ENCODE data around the gene SLC39A2.
"Not testable (repeated sequence)": the region's sequence is repeated elsewhere in the genome, so short reads cannot be mapped to it uniquely, and the experiment has no call there.

The SLC39A2 gene

DNA sequence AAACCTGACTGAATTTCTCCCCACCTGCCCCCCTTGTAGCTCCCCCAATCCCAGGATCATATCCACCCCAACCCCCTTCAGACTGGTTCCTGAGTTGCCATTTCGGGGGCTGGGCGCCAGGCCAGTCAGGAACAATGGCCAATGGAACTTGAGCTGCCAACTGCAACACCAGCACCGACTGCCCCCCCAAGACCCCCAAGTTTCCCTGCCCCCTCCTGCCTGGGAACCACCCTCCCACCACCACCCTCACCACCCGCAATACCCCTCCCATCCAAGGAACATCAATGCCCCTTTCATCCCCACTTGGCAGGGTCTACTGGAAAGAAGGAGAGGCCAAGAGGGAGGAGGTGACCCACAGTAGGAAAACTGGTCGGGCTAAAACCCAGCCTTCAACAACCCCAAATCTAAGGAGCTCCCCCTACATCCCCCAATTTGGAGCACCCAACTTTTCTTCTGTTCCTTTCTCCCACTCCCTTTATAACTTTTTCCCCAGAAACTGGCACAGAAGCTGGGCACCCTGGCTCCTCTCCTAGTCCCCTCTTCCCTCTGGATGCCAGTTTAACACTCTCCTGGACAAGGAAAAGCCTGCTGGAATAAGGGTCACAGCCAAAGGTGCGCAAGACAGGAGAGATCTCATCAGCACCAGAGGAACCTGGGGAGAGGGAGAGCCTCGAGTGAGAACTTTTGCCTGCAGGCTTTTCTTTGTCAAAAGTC, 27.3 kb downstream of the SLC39A2 start:
- DNase-seq: no peak

DNA sequence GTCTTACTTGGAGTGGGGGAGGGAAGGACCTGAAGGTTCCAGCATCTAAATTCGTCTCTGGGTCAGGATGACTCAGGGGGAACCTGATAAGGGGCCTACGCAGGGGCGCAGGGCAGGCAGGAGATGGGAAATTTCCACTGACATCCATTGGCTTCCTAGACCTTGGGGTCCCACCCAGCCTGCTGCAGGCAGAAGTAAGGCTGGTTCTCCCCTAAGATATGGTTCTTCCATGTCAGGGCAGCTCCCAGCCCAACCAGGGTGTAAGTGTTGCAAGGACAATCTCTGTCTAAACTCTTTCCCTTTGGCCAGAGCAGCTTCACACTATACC, 27.9 kb downstream of the SLC39A2 start:
- no peak for DNase-seq

DNA sequence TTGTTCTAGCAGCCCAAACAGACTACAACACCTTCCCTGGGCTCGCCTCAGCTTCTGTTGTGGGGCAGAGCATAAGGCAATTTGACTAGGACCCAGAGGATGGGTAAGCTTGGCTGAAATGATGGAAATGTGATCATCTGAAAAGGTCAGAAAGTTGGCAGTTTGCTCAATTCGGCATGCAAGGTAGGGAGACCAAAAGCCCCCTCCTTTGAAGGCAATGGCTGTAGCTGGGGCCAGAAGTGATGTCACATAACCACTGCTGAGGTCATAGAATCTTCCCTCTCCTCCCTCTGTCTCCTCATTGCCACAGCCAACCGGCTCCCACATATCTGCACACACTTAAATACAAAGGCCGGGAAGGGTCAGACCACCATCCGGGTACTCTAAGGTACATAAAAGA, 30.8 kb downstream of the SLC39A2 start, which contains the start of gene TPPP2:
TSS of gene TPPP2 (plus strand) at position 301 of the 400 bp plus-strand sequence. CDS start 365 bp downstream, outside the sequence.
- DNase-seq: no peak

DNA sequence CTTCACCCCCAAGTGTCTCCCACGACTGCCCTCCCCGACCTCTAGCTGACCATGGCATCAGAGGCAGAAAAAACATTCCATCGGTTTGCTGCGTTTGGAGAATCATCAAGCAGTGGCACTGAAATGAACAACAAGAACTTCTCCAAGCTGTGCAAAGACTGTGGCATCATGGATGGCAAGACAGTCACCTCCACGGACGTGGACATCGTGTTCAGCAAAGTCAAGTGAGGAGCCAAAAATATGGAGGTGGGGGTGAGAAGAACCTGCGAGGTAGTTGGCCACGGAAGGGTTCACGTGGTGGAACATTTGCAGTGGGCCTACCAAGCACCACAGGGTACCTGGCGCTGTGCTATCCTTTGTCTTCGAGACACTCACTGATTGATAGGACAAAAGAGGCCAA, 31.4 kb downstream of the SLC39A2 start:
- DNase-seq: no peak

DNA sequence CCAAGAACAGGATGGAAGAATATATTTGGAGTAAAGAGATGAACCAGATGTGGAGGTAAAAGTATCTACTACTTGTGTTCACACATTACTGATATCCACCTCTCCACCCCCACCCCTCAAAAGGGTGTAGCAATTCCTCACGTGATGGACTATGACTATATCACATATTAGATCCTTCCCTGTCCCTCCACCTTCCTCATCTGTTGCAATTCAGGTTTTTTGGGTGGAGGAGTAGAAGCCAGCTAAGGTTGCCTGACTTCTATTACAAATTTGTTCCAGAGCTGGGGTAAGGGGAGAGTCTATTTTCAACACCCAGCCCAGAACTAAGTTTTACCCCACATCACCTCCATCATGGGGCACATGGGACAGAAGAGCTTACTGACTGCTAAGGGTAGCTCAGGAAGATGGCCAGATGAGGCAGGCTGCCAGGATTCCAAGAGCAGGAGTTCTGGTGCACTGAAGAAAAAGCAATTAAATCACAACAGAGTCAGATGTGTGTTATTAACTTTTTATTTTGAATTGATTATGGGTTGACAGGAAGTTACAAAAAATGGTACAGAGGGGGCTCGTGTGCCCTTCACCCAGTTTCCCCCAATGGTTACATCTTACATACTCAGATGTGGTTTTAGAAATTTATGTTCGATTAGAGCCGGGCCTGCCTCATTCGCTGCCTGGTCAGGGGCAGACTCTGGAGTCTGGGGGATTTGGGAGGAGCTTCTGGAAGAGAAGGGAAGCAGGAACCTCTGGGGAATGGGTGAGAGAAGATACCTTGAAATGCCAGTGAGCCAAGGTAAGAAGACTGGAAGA, 33.4 kb downstream of the SLC39A2 start:
- no peak for DNase-seq

DNA sequence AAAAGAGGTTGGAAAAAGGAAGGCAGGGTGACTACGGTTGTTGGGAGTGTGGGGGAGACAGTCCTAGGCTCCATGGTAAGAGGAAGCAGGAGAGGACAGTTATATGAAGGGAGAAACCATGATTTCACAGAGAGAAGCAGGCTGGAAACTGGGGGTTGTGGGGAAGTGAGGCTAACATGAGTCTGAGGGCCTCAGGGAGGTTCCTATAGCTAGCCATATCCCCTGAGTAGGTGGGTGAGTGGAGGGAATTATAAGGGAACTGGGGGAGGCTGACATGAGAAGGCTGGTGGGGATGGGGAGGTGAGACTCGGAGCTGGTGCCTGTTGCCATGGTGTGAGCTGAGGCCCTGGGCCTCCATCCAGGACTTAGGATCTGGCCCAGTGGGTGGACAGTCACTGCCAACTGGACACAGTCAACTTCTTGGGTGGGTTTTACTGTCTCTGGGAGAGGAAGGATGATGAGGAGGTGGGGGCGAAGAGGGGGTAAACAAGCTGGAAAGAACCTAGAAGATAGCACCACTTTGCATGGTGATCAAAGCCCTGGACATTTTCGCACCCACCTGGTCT, 34.1 kb downstream of the SLC39A2 start:
- no peak for DNase-seq

DNA sequence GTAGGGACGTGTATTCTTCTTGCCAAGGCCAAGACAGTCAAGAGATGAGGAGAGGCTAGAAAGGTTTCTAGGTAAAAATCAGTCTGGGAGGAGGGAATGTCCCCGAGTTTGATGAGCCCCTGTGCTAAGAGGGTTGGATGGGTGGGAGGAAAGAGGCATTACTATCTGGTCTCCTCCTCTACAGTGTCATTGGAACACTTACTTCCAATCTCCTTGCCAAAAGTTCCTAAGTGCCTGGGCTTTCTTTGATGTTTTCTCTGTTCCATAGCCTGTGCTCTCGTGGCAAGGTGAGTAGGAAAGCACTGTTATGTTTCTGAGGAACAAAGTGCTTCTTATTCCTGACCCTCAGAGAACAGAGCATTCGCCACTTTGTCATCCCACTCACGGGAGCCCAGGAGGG, 35.6 kb downstream of the SLC39A2 start, which contains the start of gene RNASE13:
TSS of gene RNASE13 (minus strand) at position 101 of the 400 bp plus-strand sequence. CDS start 519 bp downstream, outside the sequence.
- DNase-seq: no peak

DNA sequence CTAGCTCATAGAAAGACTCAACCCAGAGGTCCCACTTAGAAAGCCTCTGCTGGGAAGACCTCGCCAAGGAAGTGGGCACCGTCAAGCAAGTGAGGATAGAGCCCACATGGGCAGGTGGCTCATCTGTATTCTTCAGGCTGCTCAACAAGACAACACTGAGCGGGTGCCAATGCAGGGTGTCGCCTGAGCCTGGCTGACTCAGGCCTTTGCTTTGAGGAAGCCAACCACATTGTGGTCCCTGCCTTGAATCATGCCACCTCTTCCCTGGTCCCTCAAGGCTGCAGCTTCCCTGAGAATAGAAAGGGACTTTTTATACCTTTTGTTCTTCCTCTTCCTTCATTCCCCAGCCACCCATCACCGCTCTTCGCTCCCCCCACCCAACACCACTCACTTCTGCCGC, 37.7 kb downstream of the SLC39A2 start:
- no peak for DNase-seq

DNA sequence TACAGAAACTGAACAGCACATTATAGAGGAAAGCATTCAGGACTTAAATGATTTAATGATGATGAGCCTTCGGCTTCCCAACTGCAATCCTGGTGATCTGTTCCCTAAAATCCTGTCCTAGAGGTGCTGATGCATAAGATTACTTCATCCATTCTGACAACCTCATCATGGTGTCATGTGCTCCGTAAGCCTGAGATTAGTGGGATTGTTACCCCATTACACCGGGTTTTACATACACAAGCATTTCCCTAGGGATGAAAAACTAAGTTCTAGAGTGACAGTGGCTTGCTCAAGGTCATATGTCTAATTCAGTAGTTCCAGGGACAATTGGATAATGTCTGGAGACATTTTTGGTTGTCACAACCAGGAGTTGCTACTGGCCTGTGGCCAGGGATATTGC, 38.1 kb downstream of the SLC39A2 start:
- DNase-seq: no peak

DNA sequence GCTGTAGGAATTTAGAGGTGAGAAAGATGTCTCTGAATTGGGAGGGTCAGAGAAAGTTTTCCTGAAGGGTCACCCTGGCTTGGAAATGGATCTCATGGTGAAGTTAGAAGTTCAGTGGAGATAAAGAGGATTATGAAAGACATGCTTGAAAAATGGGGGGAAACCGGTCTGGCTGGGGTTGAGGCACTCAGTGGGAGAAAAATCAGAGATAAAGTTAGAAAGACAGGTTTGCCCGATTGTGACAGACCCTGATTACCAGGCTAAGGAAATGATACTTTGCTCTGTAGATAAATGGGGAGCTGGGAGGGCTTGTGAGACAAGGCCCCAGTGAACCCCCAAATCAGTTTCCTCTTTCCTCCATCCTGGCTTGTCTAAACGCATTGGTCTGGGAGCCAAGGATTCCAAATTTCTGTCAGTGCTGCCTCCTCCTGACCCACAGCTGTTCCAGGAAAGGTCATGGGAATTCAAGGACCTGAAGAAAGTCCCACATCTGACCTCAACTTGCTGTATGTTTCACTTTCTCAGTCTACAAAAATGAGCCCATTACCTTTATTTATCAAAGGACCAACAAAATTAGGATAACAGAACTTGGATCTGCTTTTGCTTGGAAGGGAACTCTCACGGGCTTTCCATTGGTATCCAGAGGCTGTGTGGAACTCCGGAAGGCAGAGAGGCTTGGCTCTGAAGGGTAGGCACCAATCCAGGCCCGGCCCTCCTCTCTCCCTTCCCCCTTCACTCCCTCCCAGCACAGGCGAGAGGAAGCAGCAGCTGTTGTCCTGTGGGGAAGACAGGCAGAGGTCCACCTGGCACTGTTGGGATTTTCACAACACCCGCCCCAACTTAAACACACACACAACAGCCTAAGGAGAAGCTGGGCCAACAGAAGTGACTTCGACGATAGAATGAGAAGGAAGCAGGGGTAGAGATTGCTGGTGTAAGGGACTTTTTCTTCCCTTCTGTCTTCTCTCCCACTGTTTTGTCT, 39.6 kb downstream of the SLC39A2 start:
- no peak for DNase-seq

DNA sequence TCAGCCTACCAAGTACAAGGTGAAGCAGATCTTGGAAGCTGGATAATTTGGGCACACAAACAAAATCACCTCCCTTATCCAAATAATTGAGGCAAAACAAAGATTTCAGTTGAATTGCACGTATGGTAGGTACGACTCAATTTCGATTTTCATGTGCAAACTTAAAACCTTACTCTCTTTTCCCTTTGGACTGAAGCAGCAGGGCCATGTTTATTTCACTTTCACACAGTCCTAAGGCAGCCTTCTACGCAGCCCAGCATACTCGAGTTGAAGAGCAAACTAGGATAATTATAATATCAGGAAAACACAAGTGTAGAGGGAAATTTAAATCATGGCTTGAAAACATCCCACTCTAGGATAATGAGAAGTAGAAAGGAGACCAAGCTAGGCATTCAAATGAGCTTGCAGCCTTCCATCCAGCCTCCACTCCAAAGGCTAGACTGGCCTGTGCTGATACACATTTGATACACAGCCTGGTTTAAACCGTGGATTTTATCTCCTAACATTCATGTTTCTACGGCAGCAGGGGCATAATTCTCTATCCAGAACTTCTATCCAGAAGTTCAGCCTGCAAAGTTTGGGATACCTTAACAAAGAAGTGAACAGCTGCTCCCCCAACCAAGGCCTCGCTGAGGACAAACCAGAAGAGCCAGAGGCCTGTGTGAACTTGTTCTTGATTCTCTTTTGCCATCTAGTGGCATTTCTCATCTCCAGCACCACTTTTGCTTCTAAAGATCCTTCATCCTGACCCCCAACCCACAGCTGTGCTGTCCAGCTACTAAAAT, 40.7 kb downstream of the SLC39A2 start:
- DNase-seq: no peak

DNA sequence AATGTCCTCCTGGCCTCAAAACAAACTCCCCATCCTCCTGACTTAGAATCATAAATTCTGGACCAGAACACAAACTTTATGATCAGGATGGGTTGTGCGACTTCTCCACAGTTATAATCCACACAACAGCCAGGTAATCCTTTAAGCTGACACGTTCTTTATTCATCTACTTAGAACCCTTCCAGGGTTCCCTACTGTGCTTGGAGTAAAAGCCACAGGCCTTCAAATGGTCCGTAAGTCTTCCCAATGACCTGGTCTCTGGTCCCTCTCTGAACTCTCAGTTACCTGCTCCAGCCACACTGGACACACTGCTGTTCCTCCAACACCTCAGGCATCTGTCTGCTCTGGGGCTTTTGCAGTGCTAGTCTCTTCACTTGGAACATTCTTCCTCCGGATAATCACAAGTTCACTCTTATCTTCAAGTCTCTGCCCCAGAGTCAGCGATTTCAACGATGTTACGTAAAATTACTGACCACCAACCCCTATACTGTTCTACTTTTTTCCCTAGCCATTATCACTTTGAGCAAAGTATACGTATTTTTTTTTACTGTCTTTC, 41.4 kb downstream of the SLC39A2 start:
- no peak for DNase-seq

DNA sequence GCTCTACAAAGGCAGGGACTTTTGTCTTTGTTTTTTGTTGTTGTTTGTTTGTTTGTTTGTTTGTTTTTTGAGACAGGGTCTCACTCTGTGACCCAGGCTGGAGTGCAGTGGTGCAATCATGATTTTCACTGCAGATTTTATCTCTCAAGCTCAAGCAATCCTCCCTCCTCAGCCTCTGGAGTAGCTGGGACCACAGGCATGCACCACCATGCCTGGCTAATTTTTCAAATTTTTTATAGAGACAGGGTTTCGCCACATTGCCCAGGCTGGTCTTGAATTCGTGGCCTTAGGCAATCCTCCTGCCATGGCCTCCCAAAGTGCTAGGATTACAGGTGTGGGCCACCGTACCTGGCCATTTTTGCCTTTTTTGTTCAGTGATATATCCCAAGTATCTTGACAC, 41.8 kb downstream of the SLC39A2 start:
- DNase-seq: not testable (repeated sequence)

DNA sequence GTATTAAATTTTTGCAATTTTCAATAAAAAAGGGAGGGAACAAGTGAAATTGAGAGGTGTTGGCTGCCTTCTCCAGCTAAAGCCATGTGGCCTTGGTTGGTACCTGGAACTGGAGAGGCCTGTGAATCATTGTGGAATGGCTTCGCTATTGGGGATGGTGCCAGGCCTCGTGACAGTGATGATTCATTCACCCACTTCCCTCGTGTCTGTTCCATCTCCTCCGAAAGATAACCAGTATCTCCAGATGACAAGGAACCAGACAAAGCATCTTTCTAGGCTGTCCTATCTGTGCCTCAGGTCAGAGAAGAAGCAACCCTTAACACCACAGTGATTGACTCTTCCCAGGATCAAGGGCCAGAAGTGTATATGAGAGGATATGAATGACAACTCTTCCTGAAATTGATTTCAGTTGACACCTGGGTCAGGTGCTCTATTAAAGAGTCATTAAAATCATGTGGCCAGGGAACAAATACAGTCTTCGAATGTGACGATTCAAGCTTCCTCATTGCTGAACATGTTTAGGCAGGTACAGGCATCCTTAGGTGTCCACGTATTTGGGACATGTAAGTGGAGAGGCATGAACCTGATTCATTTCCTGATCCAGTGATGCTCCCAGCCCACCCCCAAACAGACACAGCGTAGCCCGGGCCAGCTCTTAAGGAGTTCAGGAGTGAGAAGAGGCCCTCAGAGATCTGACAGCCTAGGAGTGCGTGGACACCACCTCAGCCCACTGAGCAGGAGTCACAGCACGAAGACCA, 42.8 kb downstream of the SLC39A2 start, which contains the start of gene RNASE7:
TSS of gene RNASE7 (plus strand) at position 687 of the 758 bp plus-strand sequence. CDS start 631 bp downstream, outside the sequence.
- DNase-seq: no peak

DNA sequence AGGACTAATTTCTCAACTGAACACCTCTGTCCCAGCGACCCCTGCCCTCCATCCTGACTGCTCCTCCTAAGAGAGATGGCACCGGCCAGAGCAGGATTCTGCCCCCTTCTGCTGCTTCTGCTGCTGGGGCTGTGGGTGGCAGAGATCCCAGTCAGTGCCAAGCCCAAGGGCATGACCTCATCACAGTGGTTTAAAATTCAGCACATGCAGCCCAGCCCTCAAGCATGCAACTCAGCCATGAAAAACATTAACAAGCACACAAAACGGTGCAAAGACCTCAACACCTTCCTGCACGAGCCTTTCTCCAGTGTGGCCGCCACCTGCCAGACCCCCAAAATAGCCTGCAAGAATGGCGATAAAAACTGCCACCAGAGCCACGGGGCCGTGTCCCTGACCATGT, 43.8 kb downstream of the SLC39A2 start:
- no peak for DNase-seq

DNA sequence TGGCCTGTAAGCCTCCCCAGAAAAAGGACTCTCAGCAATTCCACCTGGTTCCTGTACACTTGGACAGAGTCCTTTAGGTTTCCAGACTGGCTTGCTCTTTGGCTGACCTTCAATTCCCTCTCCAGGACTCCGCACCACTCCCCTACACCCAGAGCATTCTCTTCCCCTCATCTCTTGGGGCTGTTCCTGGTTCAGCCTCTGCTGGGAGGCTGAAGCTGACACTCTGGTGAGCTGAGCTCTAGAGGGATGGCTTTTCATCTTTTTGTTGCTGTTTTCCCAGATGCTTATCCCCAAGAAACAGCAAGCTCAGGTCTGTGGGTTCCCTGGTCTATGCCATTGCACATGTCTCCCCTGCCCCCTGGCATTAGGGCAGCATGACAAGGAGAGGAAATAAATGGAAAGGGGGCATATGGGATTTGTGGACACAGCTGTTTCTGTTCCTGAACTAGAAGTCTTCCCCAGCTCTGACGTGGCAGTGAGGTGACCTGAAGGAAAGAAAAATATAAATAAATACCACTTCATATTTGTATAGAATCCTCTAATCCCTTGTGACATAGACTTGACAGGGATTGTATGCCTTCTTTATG, 44.4 kb downstream of the SLC39A2 start:
- DNase-seq: no peak

DNA sequence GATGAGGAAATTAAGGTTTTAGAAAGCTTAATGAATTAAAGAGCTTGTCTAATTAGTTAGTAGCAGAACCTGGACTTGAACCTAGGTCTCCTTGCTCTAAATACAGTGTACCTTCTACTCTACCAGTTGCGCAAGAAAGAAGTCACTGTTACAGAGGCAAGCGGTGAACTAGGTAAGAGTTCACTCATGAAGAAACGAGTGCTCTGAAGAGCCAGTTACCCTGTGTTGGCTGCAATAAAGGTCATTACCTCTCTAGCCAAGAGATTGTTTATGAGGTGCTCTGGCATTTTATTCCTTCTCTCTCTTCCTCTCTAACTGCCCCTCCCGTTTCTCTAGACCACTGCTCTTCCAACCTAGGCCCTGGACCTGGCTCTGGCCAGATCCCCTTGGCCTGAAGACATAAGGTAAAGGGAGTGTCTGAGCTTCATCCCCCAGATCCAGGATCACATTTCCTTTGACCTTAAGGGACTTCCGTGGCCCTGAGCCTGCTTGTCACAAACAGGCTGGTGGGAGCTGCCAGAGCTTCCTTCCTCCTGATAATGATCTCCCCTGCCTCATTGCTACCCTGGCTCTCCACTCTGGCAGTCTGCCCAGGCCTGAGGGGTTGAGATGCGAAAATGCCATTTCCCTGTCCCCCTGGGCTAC, 45.0 kb downstream of the SLC39A2 start:
- no peak for DNase-seq

DNA sequence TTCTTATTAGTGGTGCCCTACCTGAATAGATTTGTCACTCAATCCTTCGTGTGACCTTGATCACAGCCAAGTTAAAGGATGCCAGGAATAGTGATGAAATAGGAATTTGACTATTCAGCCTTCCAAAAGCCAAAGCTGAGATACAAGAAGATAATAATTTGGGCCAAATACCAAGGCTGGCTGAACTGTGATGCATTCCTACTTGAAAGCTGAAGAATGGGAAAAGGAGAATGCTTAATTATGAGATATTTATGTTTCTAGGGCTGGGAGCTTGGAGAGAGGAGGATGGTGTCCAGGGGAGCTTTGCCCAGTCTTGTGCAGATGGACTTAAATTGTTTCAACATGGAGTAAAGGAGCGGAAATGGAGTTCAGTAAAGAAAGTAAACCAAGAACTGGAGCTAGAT, 48.3 kb downstream of the SLC39A2 start:
- DNase-seq: no peak

DNA sequence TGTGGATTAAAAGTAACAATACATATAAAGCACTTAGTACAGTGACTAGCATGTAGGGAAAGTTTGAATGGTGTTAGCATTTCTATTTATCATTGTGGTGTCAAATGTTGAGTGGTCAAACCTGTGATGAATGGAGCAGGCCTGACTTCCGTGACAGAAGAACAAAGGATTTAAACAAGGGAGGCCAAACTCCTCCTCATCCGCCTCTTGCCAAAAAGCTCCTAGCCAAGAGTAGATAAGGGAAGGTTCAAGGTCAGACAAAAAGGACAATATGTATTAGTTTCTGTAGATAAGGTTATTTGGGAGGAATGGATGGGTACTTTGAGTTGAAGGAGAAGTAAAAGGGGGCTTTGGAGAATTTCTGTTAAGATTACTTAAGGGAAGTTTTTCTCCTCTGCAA, 49.5 kb downstream of the SLC39A2 start:
- DNase-seq: no peak

DNA sequence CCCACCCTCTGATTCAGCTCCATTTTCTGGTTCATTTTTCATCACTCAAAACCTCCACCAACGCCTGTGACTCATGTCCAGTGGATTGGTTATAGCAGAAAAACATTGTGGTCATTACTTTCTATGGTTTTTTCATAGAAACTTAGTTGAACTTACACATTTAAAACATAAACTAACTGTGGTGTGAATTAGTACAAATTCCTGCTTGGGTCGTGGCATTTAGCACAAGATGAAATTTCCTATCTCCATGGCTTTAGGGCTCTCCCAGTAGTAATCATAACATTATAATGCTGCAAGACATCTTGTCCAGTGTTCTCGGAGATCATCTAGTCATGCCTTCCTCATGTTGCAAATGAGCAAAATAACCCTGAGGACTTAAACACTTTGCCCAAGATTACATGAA, 50.2 kb downstream of the SLC39A2 start:
- no peak for DNase-seq
